Measurements from ENCODE around the gene ATP5MG. TPM values are rescaled to one million over a fixed set of nuclear protein-coding genes. Genes with fewer than 3 reads are reported as not detected.

Gene ATP5MG
- total and polyA plus RNA-seq, 2 of the 4 experiments (the other 2 are of a cell fraction) = 144 to 219 TPM

DNA sequence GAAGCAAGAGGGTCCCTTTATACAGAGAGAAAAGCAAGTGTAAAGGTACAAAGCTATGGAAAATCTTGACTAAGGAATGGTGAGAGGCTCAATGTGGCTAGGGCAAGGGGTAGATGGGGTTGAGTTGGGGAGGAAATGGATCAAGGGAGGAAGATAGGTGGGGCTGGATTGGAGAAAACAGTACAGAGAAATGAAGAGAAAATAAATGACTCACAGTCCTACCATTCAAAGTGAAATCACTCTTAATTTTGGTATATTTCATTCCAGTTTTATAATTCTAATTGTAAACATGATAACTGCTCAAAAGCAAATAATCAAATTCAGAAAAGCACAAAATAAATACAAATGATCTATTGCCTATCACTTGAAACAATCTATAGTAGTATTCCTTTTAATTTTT lies 25.4 kb upstream of the ATP5MG start:
- Histone ChIP-seq H2BK120ac (ENCODE audit: low read depth, low read length) (no peak overlapping the region), H3K9ac (ENCODE audit: low read depth, low read length) (no peak overlapping the region), H3K36me3 (ENCODE audit: control insufficient read depth, insufficient read depth, low read length) (peaks cover 49% of the 10 kb centered on the region), H2AK5ac (ENCODE audit: low read depth, low read length) (no peak overlapping the region), H2AK9ac (replicated peaks; ENCODE audit: low read depth, low read length, poor library complexity) (no peak overlapping the region), H4K5ac (ENCODE audit: low read depth, low read length) (no peak overlapping the region), H3K4ac (ENCODE audit: low read depth, low read length) (no peak overlapping the region), H2AFZ (replicated peaks; ENCODE audit: low read length, poor library complexity) (no peak overlapping the region), H3K9me1 (ENCODE audit: insufficient read depth, low read length) (no peaks in the 10 kb centered on the region), H3K27ac (ENCODE audit: insufficient read depth, low read length) (no peak overlapping the region), H3K56ac (ENCODE audit: extremely low read depth, insufficient read depth, low read length) (no peak overlapping the region), H3K18ac (ENCODE audit: low read depth, low read length) (no peak overlapping the region), H2BK15ac (ENCODE audit: low read depth, low read length) (no peak overlapping the region), H3K79me1 (ENCODE audit: low read depth in 1 of 2, low read length in 2 of 2) (no peaks in the 10 kb centered on the region), H3K4me2 (ENCODE audit: low read depth, low read length) (no peak overlapping the region), H4K8ac (ENCODE audit: low read depth in 2 of 2, low read length in 2 of 2) (no peak overlapping the region), H4K20me1 (ENCODE audit: insufficient read depth, low read length) (no peaks in the 10 kb centered on the region), H2BK5ac (ENCODE audit: low read depth, low read length, poor library complexity, severe bottlenecking) (no peak overlapping the region), H3K14ac (replicated peaks; ENCODE audit: low read depth, low read length) (no peak overlapping the region), H4K91ac (ENCODE audit: insufficient read depth, low read depth, low read length) (no peak overlapping the region), H3K27me3 (ENCODE audit: control insufficient read depth, insufficient read depth, low read length) (no peaks in the 10 kb centered on the region), H3K9me3 (ENCODE audit: control insufficient read depth, insufficient read depth, low read length) (no peaks in the 10 kb centered on the region), H3K23ac (ENCODE audit: low read depth, low read length) (no peak overlapping the region), H2BK20ac (ENCODE audit: low read depth, low read length) (no peak overlapping the region), H3K4me3 (ENCODE audit: insufficient read depth, low read depth, low read length) (no peak overlapping the region), H3K4me1 (ENCODE audit: control insufficient read depth, insufficient read depth, low read length) (no peaks in the 10 kb centered on the region)
- no TSS peak for BruUV-seq (replicated peaks)
- intact Hi-C loops (cut with micrococcal nuclease) (no loop called here), in situ Hi-C loops (cut with MboI; ENCODE audit: low sequenced_read_pairs) (no loop called here), dilution Hi-C loops (cut with HindIII; ENCODE audit: low sequenced_read_pairs, unreplicated experiment) (no loop called here)
- CTCF ChIA-PET = interaction anchor here (0.6 kb wide), 1 partner anchor 712 kb away, joined by 4 read pairs; no protein-coding TSS in a partner anchor
- POLR2A ChIA-PET (ENCODE audit: unreplicated experiment) = no interaction called here
- no peak for DNase-seq
- no peak for ATAC-seq (ENCODE audit: low read depth)
- TF ChIP-seq RFX5 (IDR thresholded peaks at IDR 0.05; ENCODE audit: low read depth, low read length) = no peak
- TF ChIP-seq, protein P1, sequence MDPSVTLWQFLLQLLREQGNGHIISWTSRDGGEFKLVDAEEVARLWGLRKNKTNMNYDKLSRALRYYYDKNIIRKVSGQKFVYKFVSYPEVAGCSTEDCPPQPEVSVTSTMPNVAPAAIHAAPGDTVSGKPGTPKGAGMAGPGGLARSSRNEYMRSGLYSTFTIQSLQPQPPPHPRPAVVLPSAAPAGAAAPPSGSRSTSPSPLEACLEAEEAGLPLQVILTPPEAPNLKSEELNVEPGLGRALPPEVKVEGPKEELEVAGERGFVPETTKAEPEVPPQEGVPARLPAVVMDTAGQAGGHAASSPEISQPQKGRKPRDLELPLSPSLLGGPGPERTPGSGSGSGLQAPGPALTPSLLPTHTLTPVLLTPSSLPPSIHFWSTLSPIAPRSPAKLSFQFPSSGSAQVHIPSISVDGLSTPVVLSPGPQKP (IDR thresholded peaks at IDR 0.05; ENCODE audit: borderline replicate concordance, low read depth, low read length) = no peak
- no peak for TF ChIP-seq POLR2A (IDR thresholded peaks at IDR 0.05; ENCODE audit: low read depth, low read length)
- no peak for TF ChIP-seq SMC3 (IDR thresholded peaks at IDR 0.05; ENCODE audit: low read depth, low read length)
- no peak for TF ChIP-seq MXI1 (IDR thresholded peaks at IDR 0.05; ENCODE audit: borderline replicate concordance, low read depth, low read length)
- TF ChIP-seq, protein P2, sequence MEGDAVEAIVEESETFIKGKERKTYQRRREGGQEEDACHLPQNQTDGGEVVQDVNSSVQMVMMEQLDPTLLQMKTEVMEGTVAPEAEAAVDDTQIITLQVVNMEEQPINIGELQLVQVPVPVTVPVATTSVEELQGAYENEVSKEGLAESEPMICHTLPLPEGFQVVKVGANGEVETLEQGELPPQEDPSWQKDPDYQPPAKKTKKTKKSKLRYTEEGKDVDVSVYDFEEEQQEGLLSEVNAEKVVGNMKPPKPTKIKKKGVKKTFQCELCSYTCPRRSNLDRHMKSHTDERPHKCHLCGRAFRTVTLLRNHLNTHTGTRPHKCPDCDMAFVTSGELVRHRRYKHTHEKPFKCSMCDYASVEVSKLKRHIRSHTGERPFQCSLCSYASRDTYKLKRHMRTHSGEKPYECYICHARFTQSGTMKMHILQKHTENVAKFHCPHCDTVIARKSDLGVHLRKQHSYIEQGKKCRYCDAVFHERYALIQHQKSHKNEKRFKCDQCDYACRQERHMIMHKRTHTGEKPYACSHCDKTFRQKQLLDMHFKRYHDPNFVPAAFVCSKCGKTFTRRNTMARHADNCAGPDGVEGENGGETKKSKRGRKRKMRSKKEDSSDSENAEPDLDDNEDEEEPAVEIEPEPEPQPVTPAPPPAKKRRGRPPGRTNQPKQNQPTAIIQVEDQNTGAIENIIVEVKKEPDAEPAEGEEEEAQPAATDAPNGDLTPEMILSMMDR (conservative IDR thresholded peaks at IDR 0.05; ENCODE audit: low read depth, low read length) = no peak
- no peak for TF ChIP-seq BHLHE40 (IDR thresholded peaks at IDR 0.05; ENCODE audit: low read depth, low read length)
- no peak for TF ChIP-seq CEBPB (IDR thresholded peaks at IDR 0.05; ENCODE audit: low read depth, low read length)
- TF ChIP-seq RAD21 (IDR thresholded peaks at IDR 0.05; ENCODE audit: low read length) = no peak
- TF ChIP-seq, protein P3, sequence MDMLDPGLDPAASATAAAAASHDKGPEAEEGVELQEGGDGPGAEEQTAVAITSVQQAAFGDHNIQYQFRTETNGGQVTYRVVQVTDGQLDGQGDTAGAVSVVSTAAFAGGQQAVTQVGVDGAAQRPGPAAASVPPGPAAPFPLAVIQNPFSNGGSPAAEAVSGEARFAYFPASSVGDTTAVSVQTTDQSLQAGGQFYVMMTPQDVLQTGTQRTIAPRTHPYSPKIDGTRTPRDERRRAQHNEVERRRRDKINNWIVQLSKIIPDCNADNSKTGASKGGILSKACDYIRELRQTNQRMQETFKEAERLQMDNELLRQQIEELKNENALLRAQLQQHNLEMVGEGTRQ (IDR thresholded peaks at IDR 0.05; ENCODE audit: low read depth, low read length) = no peak
- TF ChIP-seq FOS (IDR thresholded peaks at IDR 0.05; ENCODE audit: low read depth, low read length) = no peak
- no peak for TF ChIP-seq MAZ (IDR thresholded peaks at IDR 0.05; ENCODE audit: borderline replicate concordance, low read depth, low read length)
- no peak for TF ChIP-seq NFE2L2 (IDR thresholded peaks at IDR 0.05; ENCODE audit: low read depth, low read length)
- TF ChIP-seq CHD1 (IDR thresholded peaks at IDR 0.05; ENCODE audit: low read depth, low read length) = no peak
- TF ChIP-seq MAFK (IDR thresholded peaks at IDR 0.05; ENCODE audit: low read depth, low read length) = no peak
- TF ChIP-seq RCOR1 (IDR thresholded peaks at IDR 0.05; ENCODE audit: insufficient replicate concordance, low read length) = no peak
